Lung (tissue), 12 donors: Measurements from ENCODE around the gene CD300LD. TPM values are rescaled to one million over a fixed set of nuclear protein-coding genes. Genes with fewer than 3 reads are reported as not detected.

Experiments used
- ATAC-seq: fragments of 200-7000 bp; cut with Tn5 transposase; one replicate; pipeline ENCODE4 v1.9.1; 2020; ENCODE audit warnings: moderate number of reproducible peaks; ENCODE audit not compliant: insufficient read depth, low FRiP score
- DNase-seq, 3 donors: peaks; one replicate each; pipeline ENCODE4 v3.0.0-alpha.2; 2013 to 2017
- H3K27ac ChIP-seq, 2 donors: one replicate each; pipeline ENCODE4 v1.5.1; 2013; ENCODE audit warnings: mild to moderate bottlenecking in 2 of 2, moderate library complexity in 2 of 2, control low read depth in 1 of 2, inconsistent platforms in 1 of 2, low read depth in 1 of 2, low read length in 1 of 2
- H3K27me3 ChIP-seq, 3 donors: one replicate each; pipeline ENCODE4 v1.5.1; 2013; ENCODE audit warnings: low read length in 2 of 3; ENCODE audit not compliant: control insufficient read depth in 3 of 3, insufficient read depth in 3 of 3
- H3K36me3 ChIP-seq, 4 donors: one replicate each; pipeline ENCODE4 v1.5.1; 2013; ENCODE audit warnings: low read length in 4 of 4, mild to moderate bottlenecking in 1 of 4, moderate library complexity in 1 of 4; ENCODE audit not compliant: control insufficient read depth in 4 of 4, insufficient read depth in 4 of 4
- H3K4me1 ChIP-seq, 5 donors: one replicate each; pipeline ENCODE4 v1.5.1; 2013; ENCODE audit warnings: low read length in 5 of 5, mild to moderate bottlenecking in 2 of 5, moderate library complexity in 1 of 5; ENCODE audit not compliant: control insufficient read depth in 5 of 5, insufficient read depth in 5 of 5
- H3K4me3 ChIP-seq: one replicate; pipeline ENCODE4 v1.5.1; 2013; ENCODE audit warnings: mild to moderate bottlenecking, control low read depth, moderate library complexity
- H3K9ac ChIP-seq, 2 donors: one replicate each; pipeline ENCODE4 v1.5.1; 2013; ENCODE audit warnings: low read length in 2 of 2, control low read depth in 1 of 2; ENCODE audit not compliant: insufficient read depth in 1 of 2
- H3K9me3 ChIP-seq, 4 donors: one replicate each; pipeline ENCODE4 v1.5.1; 2013; ENCODE audit warnings: low read length in 3 of 4, mild to moderate bottlenecking in 1 of 4, moderate library complexity in 1 of 4; ENCODE audit not compliant: control insufficient read depth in 4 of 4, insufficient read depth in 3 of 4
- WGBS, 2 donors: extraction: QIAGEN DNeasy Blood & Tissue Kit; methylation state at CpG; one replicate each; pipeline ENCODE4 v1.1.7; 2013; 5-methylcytosine and 5-hydroxymethylcytosine counted together
- polyA plus RNA-seq, 2 donors: library from polyadenylated mRNA; stranded (reverse); fragments of 200-250 nt; gene quantifications; one replicate each; pipeline ENCODE4 v1.2.1, GENCODE V29; 2013
- total RNA-seq, 2 donors: library from RNA; depleted of rRNA in 1 of 2; stranded (reverse); fragments of >200 nt in 1 of 2; gene quantifications; one replicate each; pipeline ENCODE4 v1.2.1, GENCODE V29; 2014 to 2021
- TF ChIP-seq, protein P1 (sequence below): IDR thresholded peaks from 2 replicates; pipeline ENCODE4 v1.5.1; 2012; ENCODE audit warnings: mild to moderate bottlenecking; ENCODE audit errors: control extremely low read depth, extremely low read depth
- donor health status: control.
- donor health status: control.
- donor health status: Bipolar disorder and iron deficiency.
- donor health status: healthy.
- donor health status: DM: yes; HTN: yes; CAD: no.

The CD300LD gene
- total and polyA plus RNA-seq, 4 donors = 0.25 to 0.52 TPM; not detected in 2

DNA sequence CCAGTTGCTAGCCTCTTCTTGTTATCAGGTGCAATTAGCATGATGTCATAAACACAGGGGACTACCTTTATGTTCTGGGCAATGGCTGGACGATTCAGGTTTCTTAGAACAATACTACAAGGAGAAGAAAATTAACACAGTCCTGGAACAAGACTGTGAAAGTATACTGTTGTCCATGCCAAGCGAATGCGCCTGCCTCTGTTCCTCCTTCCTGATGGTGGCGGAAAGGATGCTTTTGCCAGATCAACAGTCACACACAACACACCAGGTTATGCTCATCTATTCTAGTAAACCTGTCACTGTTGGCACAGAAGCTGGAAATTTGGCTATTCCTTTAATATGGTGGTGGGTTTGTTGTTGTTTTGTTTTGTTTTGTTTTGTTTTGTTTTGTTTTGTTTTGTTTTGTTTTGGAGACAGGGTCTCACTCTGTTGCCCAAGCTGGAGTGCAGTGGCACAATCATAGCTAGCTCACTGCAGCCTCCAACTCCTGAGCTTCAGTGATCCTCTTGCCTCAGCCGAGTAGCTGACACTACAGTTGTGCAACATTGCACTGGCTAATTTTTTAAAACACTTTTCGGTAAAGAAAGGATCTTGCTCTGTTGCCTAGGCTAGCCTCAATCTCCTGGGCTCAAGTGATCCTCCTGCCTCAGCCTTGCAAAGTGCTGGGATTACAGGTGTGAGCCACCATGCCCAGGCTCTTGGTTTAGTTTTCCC is 3.1 kb upstream of the CD300LD start:
- ATAC-seq (no peak), DNase-seq (no peak)
- 69 to 80% methylated on average over 6 of the region's 6 CpGs for WGBS, 2 donors
- Histone ChIP-seq H3K36me3 (no peaks in the 10 kb centered on the region), H3K27me3 (peaks cover 0 to 4% (median 0%) of the 10 kb centered on the region in 3 donors), H3K9me3 (peaks cover 0 to 2% (median 0%) of the 10 kb centered on the region in 4 donors), H3K4me1 (no peaks in the 10 kb centered on the region), H3K4me3 (no peak overlapping the region), H3K9ac (no peak overlapping the region), H3K27ac (no peak overlapping the region)
- TF ChIP-seq, protein P1, sequence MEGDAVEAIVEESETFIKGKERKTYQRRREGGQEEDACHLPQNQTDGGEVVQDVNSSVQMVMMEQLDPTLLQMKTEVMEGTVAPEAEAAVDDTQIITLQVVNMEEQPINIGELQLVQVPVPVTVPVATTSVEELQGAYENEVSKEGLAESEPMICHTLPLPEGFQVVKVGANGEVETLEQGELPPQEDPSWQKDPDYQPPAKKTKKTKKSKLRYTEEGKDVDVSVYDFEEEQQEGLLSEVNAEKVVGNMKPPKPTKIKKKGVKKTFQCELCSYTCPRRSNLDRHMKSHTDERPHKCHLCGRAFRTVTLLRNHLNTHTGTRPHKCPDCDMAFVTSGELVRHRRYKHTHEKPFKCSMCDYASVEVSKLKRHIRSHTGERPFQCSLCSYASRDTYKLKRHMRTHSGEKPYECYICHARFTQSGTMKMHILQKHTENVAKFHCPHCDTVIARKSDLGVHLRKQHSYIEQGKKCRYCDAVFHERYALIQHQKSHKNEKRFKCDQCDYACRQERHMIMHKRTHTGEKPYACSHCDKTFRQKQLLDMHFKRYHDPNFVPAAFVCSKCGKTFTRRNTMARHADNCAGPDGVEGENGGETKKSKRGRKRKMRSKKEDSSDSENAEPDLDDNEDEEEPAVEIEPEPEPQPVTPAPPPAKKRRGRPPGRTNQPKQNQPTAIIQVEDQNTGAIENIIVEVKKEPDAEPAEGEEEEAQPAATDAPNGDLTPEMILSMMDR = no peak

DNA sequence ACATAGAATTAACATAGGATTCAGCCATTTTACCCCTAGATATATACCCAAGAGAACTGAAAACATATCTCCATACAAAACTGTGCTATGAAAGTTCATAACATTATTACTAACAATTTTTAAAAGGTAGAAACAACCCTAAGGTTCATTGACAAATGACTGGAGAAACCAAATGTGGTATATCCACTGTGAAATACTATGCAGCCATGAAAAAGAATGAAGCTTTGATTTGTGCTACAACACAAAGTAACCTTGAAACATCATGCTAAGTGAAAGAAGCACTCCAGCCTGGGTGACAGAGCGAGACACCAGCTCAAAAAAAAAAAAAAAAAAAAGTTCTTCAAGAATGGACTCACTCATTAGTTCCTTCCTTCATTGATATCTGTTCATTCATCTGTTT is 580 bp downstream of the CD300LD start:
- 79 to 91% methylated on average over 1 of the region's 1 CpG for WGBS, 2 donors
- no peak for ATAC-seq

DNA sequence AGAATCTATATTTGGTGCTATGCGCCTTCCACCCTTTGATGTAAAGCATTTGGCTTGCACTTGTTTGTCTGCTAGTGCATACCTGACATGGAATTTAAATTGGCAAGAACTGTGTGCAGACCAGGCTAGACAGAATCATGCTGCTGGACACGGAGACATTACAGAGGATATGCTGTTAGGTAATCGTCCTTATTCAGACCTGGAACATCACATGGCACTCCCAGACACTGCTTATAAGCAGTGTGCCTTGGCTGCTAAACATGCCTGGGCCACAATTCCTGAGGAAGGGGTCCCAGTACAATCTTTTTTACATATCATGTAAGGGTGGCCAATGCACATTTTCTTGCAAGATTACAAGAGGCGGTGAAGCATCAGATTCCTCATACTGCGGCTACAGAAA is 6.4 kb downstream of the CD300LD start:
- no peaks in the 10 kb centered on the region for H3K36me3 ChIP-seq
- no peak overlapping the region for H3K4me3 ChIP-seq
- DNase-seq (no peak), ATAC-seq (no peak)
- peaks cover 0 to 11% (median 0%) of the 10 kb centered on the region in 4 donors for H3K9me3 ChIP-seq
- H3K27ac ChIP-seq = no peak overlapping the region
- TF ChIP-seq, protein P1 = no peak
- WGBS, 2 donors = 83 to 85% methylated on average over 5 of the region's 5 CpGs
- no peaks in the 10 kb centered on the region for H3K4me1 ChIP-seq
- no peaks in the 10 kb centered on the region for H3K27me3 ChIP-seq
- no peak overlapping the region for H3K9ac ChIP-seq

More for the DNA sequence above, 580 bp downstream of the CD300LD start:
- no peaks in the 10 kb centered on the region for H3K4me1 ChIP-seq
- TF ChIP-seq, protein P1 = no peak
- H3K27ac ChIP-seq = no peak overlapping the region
- no peak for DNase-seq
- no peaks in the 10 kb centered on the region for H3K9me3 ChIP-seq
- peaks cover 0 to 4% (median 0%) of the 10 kb centered on the region in 3 donors for H3K27me3 ChIP-seq
- no peak overlapping the region for H3K9ac ChIP-seq
- no peaks in the 10 kb centered on the region for H3K36me3 ChIP-seq
- no peak overlapping the region for H3K4me3 ChIP-seq
